Measurements from ENCODE around the gene SNRPB.

SNRPB gene

DNA sequence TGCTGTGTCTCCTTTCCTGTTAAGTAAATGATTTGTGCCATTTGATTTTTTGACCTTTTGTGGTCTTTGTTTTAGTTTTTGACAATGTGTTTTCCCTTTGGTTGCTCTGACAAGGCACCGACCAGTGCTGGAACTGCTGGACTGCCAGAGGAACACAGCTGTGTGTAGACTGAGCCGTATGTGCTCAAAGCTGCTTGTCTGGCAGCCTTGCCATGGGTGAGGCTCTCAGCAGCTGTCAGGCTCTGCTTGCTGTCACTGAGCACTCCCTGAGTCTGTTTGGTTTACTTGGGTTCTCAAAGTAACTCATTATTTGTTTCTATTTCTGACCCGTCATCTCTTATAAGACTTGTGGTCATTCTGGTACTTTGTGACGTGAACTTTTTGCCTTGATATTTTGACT, 15.1 kb upstream of the SNRPB start:
- TF ChIP-seq, protein P1, sequence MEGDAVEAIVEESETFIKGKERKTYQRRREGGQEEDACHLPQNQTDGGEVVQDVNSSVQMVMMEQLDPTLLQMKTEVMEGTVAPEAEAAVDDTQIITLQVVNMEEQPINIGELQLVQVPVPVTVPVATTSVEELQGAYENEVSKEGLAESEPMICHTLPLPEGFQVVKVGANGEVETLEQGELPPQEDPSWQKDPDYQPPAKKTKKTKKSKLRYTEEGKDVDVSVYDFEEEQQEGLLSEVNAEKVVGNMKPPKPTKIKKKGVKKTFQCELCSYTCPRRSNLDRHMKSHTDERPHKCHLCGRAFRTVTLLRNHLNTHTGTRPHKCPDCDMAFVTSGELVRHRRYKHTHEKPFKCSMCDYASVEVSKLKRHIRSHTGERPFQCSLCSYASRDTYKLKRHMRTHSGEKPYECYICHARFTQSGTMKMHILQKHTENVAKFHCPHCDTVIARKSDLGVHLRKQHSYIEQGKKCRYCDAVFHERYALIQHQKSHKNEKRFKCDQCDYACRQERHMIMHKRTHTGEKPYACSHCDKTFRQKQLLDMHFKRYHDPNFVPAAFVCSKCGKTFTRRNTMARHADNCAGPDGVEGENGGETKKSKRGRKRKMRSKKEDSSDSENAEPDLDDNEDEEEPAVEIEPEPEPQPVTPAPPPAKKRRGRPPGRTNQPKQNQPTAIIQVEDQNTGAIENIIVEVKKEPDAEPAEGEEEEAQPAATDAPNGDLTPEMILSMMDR (IDR thresholded peaks at IDR 0.05; ENCODE audit: borderline replicate concordance, control extremely low read depth, extremely low read depth, insufficient read depth, missing control alignments) = no peak
- in situ Hi-C loops (cut with MboI; ENCODE audit: low sequenced_read_pairs, unreplicated experiment) = no loop called here
- no peak for DNase-seq (ENCODE audit: low spot score)

DNA sequence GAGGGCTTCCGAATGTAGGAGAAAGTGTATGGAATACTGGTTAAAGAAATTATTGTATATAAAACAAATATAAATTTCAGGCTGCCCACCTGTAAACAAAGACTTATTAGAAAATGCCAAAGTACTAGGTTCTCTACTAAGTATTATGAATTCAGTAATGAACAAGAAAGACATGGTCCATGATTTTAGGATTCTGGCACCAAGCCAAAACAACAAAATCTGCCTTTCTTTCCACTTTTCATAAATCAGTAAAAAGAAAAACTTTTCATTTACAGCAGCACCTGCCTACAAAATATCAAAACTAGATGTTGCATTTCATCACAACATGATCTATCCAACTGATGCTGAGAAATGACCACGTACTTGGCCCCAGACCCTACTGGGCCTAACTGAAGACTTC, 14.5 kb upstream of the SNRPB start:
- in situ Hi-C loops (cut with MboI; ENCODE audit: low sequenced_read_pairs, unreplicated experiment) = no loop called here
- TF ChIP-seq, protein P1 (IDR thresholded peaks at IDR 0.05; ENCODE audit: borderline replicate concordance, control extremely low read depth, extremely low read depth, insufficient read depth, missing control alignments) = no peak
- no peak for DNase-seq (ENCODE audit: low spot score)

DNA sequence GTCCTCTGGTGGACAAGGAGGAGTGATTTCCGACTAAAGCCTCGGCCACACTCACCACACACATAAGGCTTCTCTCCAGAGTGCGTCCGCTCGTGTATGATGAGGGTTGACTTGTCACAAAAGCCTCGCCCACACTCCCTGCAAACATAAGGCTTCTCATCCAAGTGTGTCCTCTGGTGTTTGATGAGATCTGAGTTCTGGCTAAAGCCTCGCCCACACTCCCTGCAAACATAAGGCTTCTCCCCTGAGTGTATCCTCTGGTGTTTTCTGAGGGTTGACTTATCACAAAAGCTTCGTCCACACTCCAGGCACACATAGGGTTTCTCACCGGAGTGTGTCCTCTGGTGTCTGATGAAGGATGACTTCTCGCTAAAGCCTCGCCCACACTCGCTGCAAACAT, 12.9 kb upstream of the SNRPB start:
- no peak for DNase-seq (ENCODE audit: low spot score)
- in situ Hi-C loops (cut with MboI; ENCODE audit: low sequenced_read_pairs, unreplicated experiment) = no loop called here
- TF ChIP-seq, protein P1 (IDR thresholded peaks at IDR 0.05; ENCODE audit: borderline replicate concordance, control extremely low read depth, extremely low read depth, insufficient read depth, missing control alignments) = no peak

DNA sequence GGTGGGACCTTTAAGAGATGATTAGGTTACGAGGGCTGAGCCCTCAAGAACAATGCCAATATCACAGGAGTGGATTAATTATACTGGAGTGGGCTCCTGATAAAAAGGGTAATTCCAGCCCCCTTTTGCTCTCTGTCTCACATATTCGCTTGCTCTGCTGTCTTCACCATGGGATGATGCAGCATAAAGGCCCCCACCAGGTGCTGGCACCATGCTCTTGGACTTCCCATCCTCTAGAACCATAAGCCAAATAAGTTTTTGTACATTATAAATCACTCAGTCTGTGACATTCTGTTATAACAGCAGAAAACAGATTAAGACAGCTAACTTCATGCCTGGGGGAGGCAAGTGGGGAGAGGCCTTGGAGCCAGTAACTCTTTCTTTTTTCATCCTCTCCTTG, 9.8 kb upstream of the SNRPB start:
- in situ Hi-C loops (cut with MboI; ENCODE audit: low sequenced_read_pairs, unreplicated experiment) = no loop called here
- no peak for DNase-seq (ENCODE audit: low spot score)
- TF ChIP-seq, protein P1 (IDR thresholded peaks at IDR 0.05; ENCODE audit: borderline replicate concordance, control extremely low read depth, extremely low read depth, insufficient read depth, missing control alignments) = no peak

DNA sequence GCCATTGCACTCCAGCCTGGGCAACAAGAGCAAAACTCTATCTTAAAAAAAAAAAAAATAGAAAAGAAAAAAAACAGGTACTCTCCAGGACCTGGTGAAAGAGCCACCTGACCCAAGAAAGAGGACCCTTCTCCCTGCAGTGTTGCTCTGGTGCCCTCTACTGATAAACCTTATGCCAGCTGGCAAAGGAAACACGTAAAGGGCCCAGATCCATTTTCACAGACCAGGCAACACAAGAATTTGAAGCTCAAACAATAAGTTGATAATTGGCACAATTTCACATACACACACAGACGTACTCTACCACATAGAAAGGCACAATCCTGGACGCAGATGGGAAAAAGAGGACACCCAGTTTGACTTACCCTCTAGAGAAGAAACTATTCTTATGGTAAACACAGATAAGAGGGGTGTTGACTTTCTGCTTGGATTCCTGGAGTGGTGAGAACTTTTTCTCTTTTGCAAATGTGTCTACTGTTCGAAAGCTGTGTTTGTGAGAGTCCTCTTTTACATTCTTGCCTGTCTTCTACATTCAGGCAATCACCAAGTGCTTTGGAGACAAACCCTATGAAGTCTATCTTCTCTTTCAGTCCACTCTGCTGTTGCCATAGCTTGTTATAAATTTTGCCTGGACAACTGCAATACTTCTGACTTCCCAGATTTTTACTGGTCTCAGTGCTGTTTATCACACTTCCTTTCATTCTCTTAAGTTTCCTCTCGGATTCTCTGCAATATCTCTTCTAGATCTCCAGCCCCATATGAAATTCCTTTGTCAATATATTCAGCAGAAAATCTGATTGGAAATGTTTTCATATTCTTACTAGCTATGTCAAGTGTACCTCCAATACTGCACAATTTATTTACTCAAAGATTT, 6.4 kb upstream of the SNRPB start:
- DNase-seq (ENCODE audit: low spot score) = no peak
- in situ Hi-C loops (cut with MboI; ENCODE audit: low sequenced_read_pairs, unreplicated experiment) = no loop called here
- TF ChIP-seq, protein P1 (IDR thresholded peaks at IDR 0.05; ENCODE audit: borderline replicate concordance, control extremely low read depth, extremely low read depth, insufficient read depth, missing control alignments) = peak; percentile 15

DNA sequence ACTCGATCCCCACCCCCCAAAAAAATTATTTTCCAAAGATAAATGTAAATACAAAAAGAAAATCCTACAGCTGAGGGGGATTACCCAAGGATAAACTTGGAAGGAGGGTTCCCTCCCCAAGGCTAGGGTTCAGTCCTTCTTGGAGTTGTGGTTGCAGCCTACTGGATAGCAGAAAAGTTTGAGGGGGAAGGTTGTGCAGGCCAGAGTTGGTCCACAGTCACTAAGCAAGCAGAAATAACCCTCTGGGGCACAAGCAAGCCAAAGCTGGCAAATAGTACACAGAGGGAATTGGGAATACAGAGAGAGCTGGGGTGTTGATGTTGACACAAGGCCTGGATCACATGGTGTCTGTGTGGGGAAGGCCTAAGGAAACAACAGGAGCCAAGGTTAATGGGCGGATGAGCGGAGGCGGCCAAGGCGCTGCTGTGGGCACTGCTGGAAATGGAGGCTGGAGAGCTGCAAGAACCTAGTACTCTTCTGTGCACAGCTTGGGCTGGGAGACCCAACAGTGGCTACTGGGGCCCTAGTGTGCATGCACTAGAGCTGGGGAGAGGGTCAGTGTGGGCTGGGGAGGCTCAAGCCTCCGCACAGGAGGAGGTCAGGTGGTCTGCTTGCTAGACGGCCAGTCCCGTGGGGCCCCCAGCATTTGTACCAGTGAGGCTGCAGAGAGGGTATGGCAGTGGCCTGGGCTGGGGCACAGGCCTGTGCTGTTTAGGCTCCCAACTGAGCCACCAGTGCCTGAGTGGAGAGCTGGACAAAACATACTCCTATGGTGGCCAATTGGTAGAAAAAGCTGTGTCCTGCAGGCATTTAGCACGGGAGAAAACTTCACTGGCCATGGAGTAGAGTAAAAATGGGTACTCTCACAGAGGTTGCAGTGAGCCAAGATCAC, 5.5 kb upstream of the SNRPB start:
- in situ Hi-C loops (cut with MboI; ENCODE audit: low sequenced_read_pairs, unreplicated experiment) = no loop called here
- TF ChIP-seq, protein P1 (IDR thresholded peaks at IDR 0.05; ENCODE audit: borderline replicate concordance, control extremely low read depth, extremely low read depth, insufficient read depth, missing control alignments) = no peak
- DNase-seq (ENCODE audit: low spot score) = no peak
